ENCODE results near the gene PCDH9. TPM values are rescaled to one million over a fixed set of nuclear protein-coding genes. Genes with fewer than 3 reads are reported as not detected.

Gene PCDH9
- total RNA-seq, 1 donor from 2014 or later: 0.26 TPM

DNA sequence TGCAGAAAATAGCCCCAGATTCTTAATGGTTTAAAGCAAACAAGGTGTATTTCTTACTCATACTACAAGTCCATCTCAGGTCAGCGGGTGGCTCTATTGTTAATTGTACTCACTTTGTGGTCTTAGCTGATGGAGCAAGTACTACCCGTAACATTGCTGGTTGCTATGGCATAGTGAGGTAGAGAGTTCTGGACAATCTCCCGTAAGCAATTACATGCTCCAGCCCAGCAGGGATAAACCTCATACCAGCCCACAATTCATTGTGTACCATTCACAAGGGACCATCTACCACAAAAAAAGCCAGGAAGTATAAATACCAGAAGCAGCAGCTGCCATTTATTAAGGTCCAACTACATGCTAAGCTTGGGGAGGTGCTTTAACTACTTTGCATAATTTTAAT lies 167.1 kb downstream of the PCDH9 start:
- no peak for FAIRE-seq
- no peak overlapping the region for H3K4me3 ChIP-seq (ENCODE audit: low read depth, low read length)

GRCh38 chr13:67062160-67062559 lies 168.0 kb downstream of the PCDH9 start:
- no peaks in the 10 kb centered on the region for H3K27me3 ChIP-seq (ENCODE audit: control insufficient read depth, insufficient read depth, low read length)
- DNase-seq (ENCODE audit: low read depth): no peak
- no peaks in the 10 kb centered on the region for H3K36me3 ChIP-seq (ENCODE audit: control insufficient read depth, insufficient read depth, low read length)
- TF ChIP-seq, protein P1, sequence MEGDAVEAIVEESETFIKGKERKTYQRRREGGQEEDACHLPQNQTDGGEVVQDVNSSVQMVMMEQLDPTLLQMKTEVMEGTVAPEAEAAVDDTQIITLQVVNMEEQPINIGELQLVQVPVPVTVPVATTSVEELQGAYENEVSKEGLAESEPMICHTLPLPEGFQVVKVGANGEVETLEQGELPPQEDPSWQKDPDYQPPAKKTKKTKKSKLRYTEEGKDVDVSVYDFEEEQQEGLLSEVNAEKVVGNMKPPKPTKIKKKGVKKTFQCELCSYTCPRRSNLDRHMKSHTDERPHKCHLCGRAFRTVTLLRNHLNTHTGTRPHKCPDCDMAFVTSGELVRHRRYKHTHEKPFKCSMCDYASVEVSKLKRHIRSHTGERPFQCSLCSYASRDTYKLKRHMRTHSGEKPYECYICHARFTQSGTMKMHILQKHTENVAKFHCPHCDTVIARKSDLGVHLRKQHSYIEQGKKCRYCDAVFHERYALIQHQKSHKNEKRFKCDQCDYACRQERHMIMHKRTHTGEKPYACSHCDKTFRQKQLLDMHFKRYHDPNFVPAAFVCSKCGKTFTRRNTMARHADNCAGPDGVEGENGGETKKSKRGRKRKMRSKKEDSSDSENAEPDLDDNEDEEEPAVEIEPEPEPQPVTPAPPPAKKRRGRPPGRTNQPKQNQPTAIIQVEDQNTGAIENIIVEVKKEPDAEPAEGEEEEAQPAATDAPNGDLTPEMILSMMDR (IDR thresholded peaks at IDR 0.05; ENCODE audit: insufficient read depth, low read length, severe bottlenecking): no peak
- FAIRE-seq: no peak
- no peak overlapping the region for H3K4me3 ChIP-seq (ENCODE audit: low read depth, low read length)

More for the DNA sequence above, 167.1 kb downstream of the PCDH9 start:
- TF ChIP-seq, protein P1 (IDR thresholded peaks at IDR 0.05; ENCODE audit: insufficient read depth, low read length, severe bottlenecking): no peak
- H3K27me3 ChIP-seq (ENCODE audit: control insufficient read depth, insufficient read depth, low read length): no peaks in the 10 kb centered on the region
- H3K36me3 ChIP-seq (ENCODE audit: control insufficient read depth, insufficient read depth, low read length): no peaks in the 10 kb centered on the region
- DNase-seq (ENCODE audit: low read depth): no peak

- FAIRE-seq (no peak), DNase-seq (ENCODE audit: low read depth) (no peak)
- H3K27me3 ChIP-seq (ENCODE audit: control insufficient read depth, insufficient read depth, low read length): no peaks in the 10 kb centered on the region
- TF ChIP-seq, protein P1 (IDR thresholded peaks at IDR 0.05; ENCODE audit: insufficient read depth, low read length, severe bottlenecking): no peak
- no peaks in the 10 kb centered on the region for H3K36me3 ChIP-seq (ENCODE audit: control insufficient read depth, insufficient read depth, low read length)
- H3K4me3 ChIP-seq (ENCODE audit: low read depth, low read length): no peak overlapping the region
Measured at GRCh38 chr13:67061750-67062149, 168.4 kb downstream of the PCDH9 start.

- no peak for FAIRE-seq
- no peak for DNase-seq (ENCODE audit: low read depth)
- H3K36me3 ChIP-seq (ENCODE audit: control insufficient read depth, insufficient read depth, low read length): no peaks in the 10 kb centered on the region
- TF ChIP-seq, protein P1 (IDR thresholded peaks at IDR 0.05; ENCODE audit: insufficient read depth, low read length, severe bottlenecking): no peak
- H3K4me3 ChIP-seq (ENCODE audit: low read depth, low read length): no peak overlapping the region
- no peaks in the 10 kb centered on the region for H3K27me3 ChIP-seq (ENCODE audit: control insufficient read depth, insufficient read depth, low read length)
Measured at GRCh38 chr13:67052550-67053490, 177.3 kb downstream of the PCDH9 start.

- Histone ChIP-seq H3K4me3 (ENCODE audit: low read depth, low read length) (no peak overlapping the region), H3K27me3 (ENCODE audit: control insufficient read depth, insufficient read depth, low read length) (no peaks in the 10 kb centered on the region), H3K36me3 (ENCODE audit: control insufficient read depth, insufficient read depth, low read length) (no peaks in the 10 kb centered on the region)
- FAIRE-seq (no peak), DNase-seq (ENCODE audit: low read depth) (no peak)
- TF ChIP-seq, protein P1 (IDR thresholded peaks at IDR 0.05; ENCODE audit: insufficient read depth, low read length, severe bottlenecking): no peak
Measured at GRCh38 chr13:67049744-67050143, 180.4 kb downstream of the PCDH9 start.

Measured in bronchial epithelial cell (primary cell).